ENCODE results near the gene WFIKKN2.

DNA sequence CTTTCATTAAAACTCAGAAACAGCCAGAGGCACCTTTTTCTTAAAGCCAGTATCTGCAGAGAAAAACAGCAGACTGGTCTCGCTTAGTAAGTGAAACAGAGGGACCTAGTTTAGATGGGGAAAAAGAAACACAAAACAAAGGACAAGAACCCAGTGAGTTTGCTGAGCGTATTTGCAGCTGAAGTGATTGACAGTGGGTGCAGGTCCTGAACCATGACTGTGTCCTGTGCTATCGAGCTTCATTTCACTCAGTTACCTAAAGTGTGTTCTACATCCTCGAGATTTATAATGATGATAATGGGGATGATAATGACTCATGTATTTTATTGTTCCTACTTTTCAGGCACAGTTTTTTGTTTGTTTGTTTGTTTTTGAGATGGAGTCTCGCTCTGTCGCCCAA, 31.7 kb upstream of the WFIKKN2 start:
- TF ChIP-seq, protein P1, sequence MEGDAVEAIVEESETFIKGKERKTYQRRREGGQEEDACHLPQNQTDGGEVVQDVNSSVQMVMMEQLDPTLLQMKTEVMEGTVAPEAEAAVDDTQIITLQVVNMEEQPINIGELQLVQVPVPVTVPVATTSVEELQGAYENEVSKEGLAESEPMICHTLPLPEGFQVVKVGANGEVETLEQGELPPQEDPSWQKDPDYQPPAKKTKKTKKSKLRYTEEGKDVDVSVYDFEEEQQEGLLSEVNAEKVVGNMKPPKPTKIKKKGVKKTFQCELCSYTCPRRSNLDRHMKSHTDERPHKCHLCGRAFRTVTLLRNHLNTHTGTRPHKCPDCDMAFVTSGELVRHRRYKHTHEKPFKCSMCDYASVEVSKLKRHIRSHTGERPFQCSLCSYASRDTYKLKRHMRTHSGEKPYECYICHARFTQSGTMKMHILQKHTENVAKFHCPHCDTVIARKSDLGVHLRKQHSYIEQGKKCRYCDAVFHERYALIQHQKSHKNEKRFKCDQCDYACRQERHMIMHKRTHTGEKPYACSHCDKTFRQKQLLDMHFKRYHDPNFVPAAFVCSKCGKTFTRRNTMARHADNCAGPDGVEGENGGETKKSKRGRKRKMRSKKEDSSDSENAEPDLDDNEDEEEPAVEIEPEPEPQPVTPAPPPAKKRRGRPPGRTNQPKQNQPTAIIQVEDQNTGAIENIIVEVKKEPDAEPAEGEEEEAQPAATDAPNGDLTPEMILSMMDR (IDR thresholded peaks at IDR 0.05) = no peak
- TF ChIP-seq ZFX (IDR thresholded peaks at IDR 0.05; ENCODE audit: borderline replicate concordance) = no peak
